CD4-positive, CD25-positive, alpha-beta regulatory T cell (primary cell): Measurements from ENCODE around the gene DCAKD. TPM values are rescaled to one million over a fixed set of nuclear protein-coding genes. Genes with fewer than 3 reads are reported as not detected.

Experiments used
- ATAC-seq, 2 donors: fragments of 150-1000 bp; cut with Tn5 transposase; one replicate each; pipeline ENCODE4 v1.10.0; 2021; ENCODE audit warnings: low read depth in 2 of 2, moderate number of reproducible peaks in 2 of 2, moderate library complexity in 1 of 2
- DNase-seq, 3 donors: peaks; one replicate each; pipeline versions ENCODE4 v3.0.0 to v3.0.0-alpha.2; 2012 to 2022; ENCODE audit warnings: mixed read lengths in 1 of 3
- H3K27ac ChIP-seq: one replicate; pipeline ENCODE4 v1.7.0; 2013; ENCODE audit warnings: mild to moderate bottlenecking, low read length; ENCODE audit not compliant: insufficient read depth, poor library complexity, severe bottlenecking
- H3K27me3 ChIP-seq: one replicate; pipeline ENCODE4 v1.7.0; 2013; ENCODE audit warnings: low read length; ENCODE audit not compliant: control insufficient read depth, insufficient read depth
- H3K36me3 ChIP-seq: one replicate; pipeline ENCODE4 v1.7.0; 2013; ENCODE audit warnings: mild to moderate bottlenecking, low read length, moderate library complexity; ENCODE audit not compliant: control insufficient read depth, insufficient read depth
- H3K4me1 ChIP-seq: 2 replicates; pipeline ENCODE4 v1.7.0; 2013; ENCODE audit warnings: mild to moderate bottlenecking, low read length; ENCODE audit not compliant: insufficient read depth, control insufficient read depth, poor library complexity, severe bottlenecking
- H3K4me3 ChIP-seq: one replicate; pipeline ENCODE4 v1.7.0; 2013; ENCODE audit warnings: low read depth, mild to moderate bottlenecking, low read length, moderate library complexity
- H3K9me3 ChIP-seq, 2 experiments: 1 replicate in 1 of 2; 2 replicates in 1 of 2; pipeline ENCODE4 v1.7.0; 2013; ENCODE audit warnings: low read length in 2 of 2, mild to moderate bottlenecking in 1 of 2, moderate library complexity in 1 of 2; ENCODE audit not compliant: control insufficient read depth in 2 of 2
- H3K27ac Mint-ChIP-seq, 3 donors: one replicate each; pipeline ENCODE4 v1.8.0; 2020 to 2022; ENCODE audit warnings: mild to moderate bottlenecking in 3 of 3, mixed read lengths in 3 of 3, moderate library complexity in 2 of 3
- H3K27me3 Mint-ChIP-seq: one replicate; pipeline ENCODE4 v1.8.0; 2022; ENCODE audit warnings: mild to moderate bottlenecking, mixed read lengths
- H3K36me3 Mint-ChIP-seq: one replicate; pipeline ENCODE4 v1.8.0; 2020; ENCODE audit warnings: mixed read lengths
- H3K4me1 Mint-ChIP-seq, 4 donors: one replicate each; pipeline ENCODE4 v1.8.0; 2020 to 2022; ENCODE audit warnings: mixed read lengths in 4 of 4, mild to moderate bottlenecking in 1 of 4
- H3K4me3 Mint-ChIP-seq, 4 donors: one replicate each; pipeline ENCODE4 v1.8.0; 2020 to 2022; ENCODE audit warnings: mild to moderate bottlenecking in 4 of 4, mixed read lengths in 4 of 4, moderate library complexity in 3 of 4
- H3K9me3 Mint-ChIP-seq, 7 donors: one replicate each; pipeline ENCODE4 v1.8.0; 2020 to 2022; ENCODE audit warnings: mixed read lengths in 7 of 7, mild to moderate bottlenecking in 3 of 7, moderate library complexity in 2 of 7
- polyA plus RNA-seq, 4 donors: library from polyadenylated mRNA; unstranded; fragments of 300-500 nt; fragmentation: Illumina TruSeq; gene quantifications; one replicate each; pipeline ENCODE4 v1.2.3, GENCODE V29; 2021
- total RNA-seq: library from RNA; stranded (reverse); gene quantifications from one replicate; pipeline ENCODE4 v1.2.3, GENCODE V29; 2022

Gene DCAKD
- total and polyA plus RNA-seq, 5 donors from 2014 or later: 10.0 to 20.7 (median 14.7) TPM

DNA sequence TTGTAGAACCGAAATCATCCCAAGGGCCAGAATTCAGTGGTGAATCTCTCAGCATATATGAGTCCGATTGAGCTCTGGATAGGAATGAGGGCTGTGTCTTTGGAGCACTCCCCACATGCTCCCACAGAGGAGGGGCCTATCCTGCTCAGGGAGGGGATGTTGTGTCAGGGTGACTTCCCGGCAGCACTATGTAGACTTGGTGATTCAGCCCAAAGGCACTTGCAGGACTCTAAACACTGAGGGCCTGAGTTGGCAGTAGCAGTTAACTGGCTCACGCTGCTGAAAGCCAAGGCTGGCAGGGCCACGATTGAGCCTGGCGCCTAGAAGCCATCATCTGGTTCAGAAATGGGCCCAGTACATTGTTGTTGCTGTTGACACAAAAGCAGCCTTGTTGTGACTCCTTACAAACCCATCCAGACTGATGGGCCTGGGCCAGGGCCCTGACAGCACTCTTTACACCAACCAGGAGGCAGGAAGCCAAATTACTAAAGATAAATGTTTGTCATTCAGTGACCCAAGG, 41.5 kb upstream of the DCAKD start:
- H3K27ac Mint-ChIP-seq: no peak overlapping the region
- peaks cover 0 to 5% (median 0%) of the 10 kb centered on the region in 4 donors for H3K4me1 Mint-ChIP-seq
- H3K36me3 Mint-ChIP-seq: peaks cover 53% of the 10 kb centered on the region
- Histone ChIP-seq H3K27ac (no peak overlapping the region), H3K9me3 (no peaks in the 10 kb centered on the region), H3K36me3 (peaks cover 81% of the 10 kb centered on the region), H3K4me3 (no peak overlapping the region), H3K27me3 (no peaks in the 10 kb centered on the region), H3K4me1 (no peaks in the 10 kb centered on the region)
- DNase-seq: no peak
- no peak overlapping the region for H3K4me3 Mint-ChIP-seq
- H3K27me3 Mint-ChIP-seq: no peaks in the 10 kb centered on the region
- ATAC-seq: no peak
- H3K9me3 Mint-ChIP-seq: no peaks in the 10 kb centered on the region

- Mint-ChIP-seq H3K4me1 (peaks cover 0 to 3% (median 0%) of the 10 kb centered on the region in 4 donors), H3K27me3 (no peaks in the 10 kb centered on the region), H3K27ac (peak overlapping the region in 1 of 3 donors; percentile 78), H3K9me3 (no peaks in the 10 kb centered on the region), H3K4me3 (no peak overlapping the region), H3K36me3 (peaks cover 53% of the 10 kb centered on the region)
- Histone ChIP-seq H3K9me3 (no peaks in the 10 kb centered on the region), H3K36me3 (peaks cover 82% of the 10 kb centered on the region), H3K4me3 (no peak overlapping the region), H3K4me1 (no peaks in the 10 kb centered on the region), H3K27ac (no peak overlapping the region), H3K27me3 (no peaks in the 10 kb centered on the region)
- ATAC-seq: no peak
- DNase-seq: no peak
These were observed 40.5 kb upstream of the DCAKD start for GRCh38 chr17:45091778-45092425.

GRCh38 chr17:45090711-45091110, 39.3 kb upstream of the DCAKD start:
- ATAC-seq: no peak
- Mint-ChIP-seq H3K4me1 (peaks cover 0 to 3% (median 0%) of the 10 kb centered on the region in 4 donors), H3K4me3 (no peak overlapping the region), H3K27ac (no peak overlapping the region), H3K36me3 (peaks cover 48% of the 10 kb centered on the region), H3K27me3 (no peaks in the 10 kb centered on the region), H3K9me3 (no peaks in the 10 kb centered on the region)
- DNase-seq: no peak
- H3K9me3 ChIP-seq: no peaks in the 10 kb centered on the region
- no peaks in the 10 kb centered on the region for H3K4me1 ChIP-seq
- H3K36me3 ChIP-seq: peaks cover 77% of the 10 kb centered on the region
- H3K27me3 ChIP-seq: no peaks in the 10 kb centered on the region
- H3K27ac ChIP-seq: no peak overlapping the region
- H3K4me3 ChIP-seq: no peak overlapping the region

GRCh38 chr17:45088741-45089140, 37.3 kb upstream of the DCAKD start:
- Mint-ChIP-seq H3K27me3 (no peaks in the 10 kb centered on the region), H3K36me3 (peaks cover 45% of the 10 kb centered on the region), H3K27ac (no peak overlapping the region), H3K9me3 (no peaks in the 10 kb centered on the region), H3K4me1 (peaks cover 0 to 3% (median 0%) of the 10 kb centered on the region in 4 donors), H3K4me3 (no peak overlapping the region)
- Histone ChIP-seq H3K36me3 (peaks cover 80% of the 10 kb centered on the region), H3K4me3 (no peak overlapping the region), H3K9me3 (no peaks in the 10 kb centered on the region), H3K27me3 (no peaks in the 10 kb centered on the region), H3K4me1 (no peaks in the 10 kb centered on the region), H3K27ac (no peak overlapping the region)
- DNase-seq (no peak), ATAC-seq (no peak)

- peaks cover 46% of the 10 kb centered on the region for H3K36me3 Mint-ChIP-seq
- H3K9me3 Mint-ChIP-seq: no peaks in the 10 kb centered on the region
- H3K4me1 Mint-ChIP-seq: peaks cover 0 to 3% (median 0%) of the 10 kb centered on the region in 4 donors
- no peaks in the 10 kb centered on the region for H3K27me3 Mint-ChIP-seq
- H3K9me3 ChIP-seq: no peaks in the 10 kb centered on the region
- ATAC-seq (no peak), DNase-seq (no peak)
- H3K4me3 Mint-ChIP-seq: no peak overlapping the region
- H3K4me3 ChIP-seq: no peak overlapping the region
- peaks cover 79% of the 10 kb centered on the region for H3K36me3 ChIP-seq
- H3K27ac ChIP-seq: no peak overlapping the region
- no peaks in the 10 kb centered on the region for H3K4me1 ChIP-seq
- no peak overlapping the region for H3K27ac Mint-ChIP-seq
- H3K27me3 ChIP-seq: no peaks in the 10 kb centered on the region
These were observed 36.5 kb upstream of the DCAKD start for GRCh38 chr17:45087978-45088377.

DNA sequence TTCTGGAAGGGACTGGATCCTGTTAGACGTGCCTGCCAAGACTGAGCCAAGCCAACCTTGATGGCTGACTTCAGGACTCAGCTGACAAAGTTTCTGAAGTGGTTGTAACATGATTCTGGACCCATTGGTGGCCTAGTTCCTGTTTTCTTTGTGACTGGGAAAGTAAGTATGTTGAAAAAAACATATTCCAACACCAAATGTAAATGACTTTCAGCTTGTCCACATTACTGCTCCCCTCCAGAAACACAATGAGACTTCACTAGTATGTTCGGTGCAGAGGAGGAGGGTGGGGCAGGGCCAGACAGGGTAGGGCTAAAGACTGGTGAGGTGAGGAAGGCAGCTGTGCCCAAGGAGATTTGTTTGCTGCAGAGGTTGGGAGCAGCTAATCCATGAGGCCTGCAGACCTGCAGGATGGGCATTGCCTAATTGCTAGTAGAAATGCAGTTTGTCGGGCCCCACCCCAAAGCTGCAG, 36.1 kb upstream of the DCAKD start:
- Histone ChIP-seq H3K27ac (no peak overlapping the region), H3K9me3 (no peaks in the 10 kb centered on the region), H3K4me3 (no peak overlapping the region), H3K4me1 (no peaks in the 10 kb centered on the region), H3K36me3 (peaks cover 77% of the 10 kb centered on the region), H3K27me3 (no peaks in the 10 kb centered on the region)
- peaks cover 43% of the 10 kb centered on the region for H3K36me3 Mint-ChIP-seq
- no peaks in the 10 kb centered on the region for H3K9me3 Mint-ChIP-seq
- H3K4me1 Mint-ChIP-seq: peaks cover 0 to 3% (median 0%) of the 10 kb centered on the region in 4 donors
- H3K27ac Mint-ChIP-seq: no peak overlapping the region
- no peak overlapping the region for H3K4me3 Mint-ChIP-seq
- H3K27me3 Mint-ChIP-seq: no peaks in the 10 kb centered on the region
- DNase-seq: no peak
- no peak for ATAC-seq

- H3K9me3 Mint-ChIP-seq: no peaks in the 10 kb centered on the region
- H3K27ac ChIP-seq: no peak overlapping the region
- peaks cover 0 to 1% (median 0%) of the 10 kb centered on the region in 4 donors for H3K4me1 Mint-ChIP-seq
- no peak overlapping the region for H3K4me3 ChIP-seq
- H3K4me3 Mint-ChIP-seq: no peak overlapping the region
- H3K36me3 Mint-ChIP-seq: peaks cover 39% of the 10 kb centered on the region
- H3K4me1 ChIP-seq: no peaks in the 10 kb centered on the region
- no peaks in the 10 kb centered on the region for H3K9me3 ChIP-seq
- H3K36me3 ChIP-seq: peaks cover 79% of the 10 kb centered on the region
- H3K27ac Mint-ChIP-seq: no peak overlapping the region
- H3K27me3 Mint-ChIP-seq: no peaks in the 10 kb centered on the region
- H3K27me3 ChIP-seq: no peaks in the 10 kb centered on the region
- DNase-seq (no peak), ATAC-seq (no peak)
These were observed 35.6 kb upstream of the DCAKD start for GRCh38 chr17:45086865-45087503.
